ENCODE data around the gene GALNTL6.

GALNTL6 gene

GRCh38 chr4:173057901-173058300 is 1244.7 kb downstream of the GALNTL6 start:
- H3K9me3 ChIP-seq (ENCODE audit: insufficient read depth, low read depth, low read length) = no peaks in the 10 kb centered on the region
- no peak overlapping the region for H2AFZ ChIP-seq (ENCODE audit: low read length)
- H3K4me1 ChIP-seq (ENCODE audit: insufficient read depth, low read length, poor library complexity, severe bottlenecking) = no peaks in the 10 kb centered on the region
- no peak overlapping the region for H3K4me2 ChIP-seq (ENCODE audit: low read depth, low read length, poor library complexity, severe bottlenecking)
- H3K9ac ChIP-seq (ENCODE audit: low read depth, low read length, poor library complexity, severe bottlenecking) = no peak overlapping the region
- no peaks in the 10 kb centered on the region for H4K20me1 ChIP-seq (ENCODE audit: insufficient read depth, low read length, poor library complexity, severe bottlenecking)
- no peaks in the 10 kb centered on the region for H3K9me2 ChIP-seq (replicated peaks; ENCODE audit: low read depth, low read length)
- no peak overlapping the region for H3K4me3 ChIP-seq (ENCODE audit: low read length, poor library complexity, severe bottlenecking)
- no peaks in the 10 kb centered on the region for H3K27me3 ChIP-seq (ENCODE audit: insufficient read depth, low read length, poor library complexity, severe bottlenecking)
- TF ChIP-seq EZH2phosphoT487 (IDR thresholded peaks at IDR 0.05; ENCODE audit: borderline replicate concordance) = no peak
- TF ChIP-seq, protein P1, sequence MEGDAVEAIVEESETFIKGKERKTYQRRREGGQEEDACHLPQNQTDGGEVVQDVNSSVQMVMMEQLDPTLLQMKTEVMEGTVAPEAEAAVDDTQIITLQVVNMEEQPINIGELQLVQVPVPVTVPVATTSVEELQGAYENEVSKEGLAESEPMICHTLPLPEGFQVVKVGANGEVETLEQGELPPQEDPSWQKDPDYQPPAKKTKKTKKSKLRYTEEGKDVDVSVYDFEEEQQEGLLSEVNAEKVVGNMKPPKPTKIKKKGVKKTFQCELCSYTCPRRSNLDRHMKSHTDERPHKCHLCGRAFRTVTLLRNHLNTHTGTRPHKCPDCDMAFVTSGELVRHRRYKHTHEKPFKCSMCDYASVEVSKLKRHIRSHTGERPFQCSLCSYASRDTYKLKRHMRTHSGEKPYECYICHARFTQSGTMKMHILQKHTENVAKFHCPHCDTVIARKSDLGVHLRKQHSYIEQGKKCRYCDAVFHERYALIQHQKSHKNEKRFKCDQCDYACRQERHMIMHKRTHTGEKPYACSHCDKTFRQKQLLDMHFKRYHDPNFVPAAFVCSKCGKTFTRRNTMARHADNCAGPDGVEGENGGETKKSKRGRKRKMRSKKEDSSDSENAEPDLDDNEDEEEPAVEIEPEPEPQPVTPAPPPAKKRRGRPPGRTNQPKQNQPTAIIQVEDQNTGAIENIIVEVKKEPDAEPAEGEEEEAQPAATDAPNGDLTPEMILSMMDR (conservative IDR thresholded peaks at IDR 0.05; ENCODE audit: low read length) = no peak
- no peaks in the 10 kb centered on the region for H3K79me2 ChIP-seq (ENCODE audit: insufficient read depth, low read length)
- no peaks in the 10 kb centered on the region for H3F3A ChIP-seq (ENCODE audit: low read depth)
- H3K36me3 ChIP-seq (ENCODE audit: insufficient read depth, low read length) = no peaks in the 10 kb centered on the region

DNA sequence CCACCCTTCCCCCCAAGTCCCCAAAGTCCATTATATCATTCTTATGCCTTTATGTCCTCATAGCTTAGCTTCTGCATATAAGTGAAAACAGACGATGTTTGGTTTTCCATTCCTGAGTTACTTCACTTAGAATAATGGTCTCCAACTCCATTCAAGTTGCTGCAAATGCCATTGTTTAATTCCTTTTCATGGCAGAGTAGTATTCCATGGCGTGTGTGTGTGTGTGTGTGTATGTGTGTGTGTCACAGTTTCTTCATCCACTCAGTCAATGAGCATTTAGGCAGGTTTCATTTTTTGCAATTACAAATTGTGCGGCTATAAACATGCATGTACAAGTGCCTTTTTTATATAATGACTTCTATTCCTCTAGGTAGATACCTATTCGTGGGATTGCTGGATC is 1248.0 kb downstream of the GALNTL6 start:
- Histone ChIP-seq H3K4me1 (ENCODE audit: insufficient read depth, low read length, poor library complexity, severe bottlenecking) (no peaks in the 10 kb centered on the region), H3K9me2 (replicated peaks; ENCODE audit: low read depth, low read length) (no peaks in the 10 kb centered on the region), H4K20me1 (ENCODE audit: insufficient read depth, low read length, poor library complexity, severe bottlenecking) (no peaks in the 10 kb centered on the region), H3K36me3 (ENCODE audit: insufficient read depth, low read length) (no peaks in the 10 kb centered on the region), H3K9me3 (ENCODE audit: insufficient read depth, low read depth, low read length) (no peaks in the 10 kb centered on the region), H2AFZ (ENCODE audit: low read length) (no peak overlapping the region), H3K4me2 (ENCODE audit: low read depth, low read length, poor library complexity, severe bottlenecking) (no peak overlapping the region), H3K27me3 (ENCODE audit: insufficient read depth, low read length, poor library complexity, severe bottlenecking) (no peaks in the 10 kb centered on the region), H3K79me2 (ENCODE audit: insufficient read depth, low read length) (no peaks in the 10 kb centered on the region), H3K4me3 (ENCODE audit: low read length, poor library complexity, severe bottlenecking) (no peak overlapping the region), H3F3A (ENCODE audit: low read depth) (no peaks in the 10 kb centered on the region), H3K9ac (ENCODE audit: low read depth, low read length, poor library complexity, severe bottlenecking) (no peak overlapping the region)
- TF ChIP-seq, protein P1 (conservative IDR thresholded peaks at IDR 0.05; ENCODE audit: low read length) = no peak
- no peak for TF ChIP-seq EZH2phosphoT487 (IDR thresholded peaks at IDR 0.05; ENCODE audit: borderline replicate concordance)

GRCh38 chr4:173073939-173074500 is 1260.8 kb downstream of the GALNTL6 start:
- TF ChIP-seq EZH2phosphoT487 (IDR thresholded peaks at IDR 0.05; ENCODE audit: borderline replicate concordance) = no peak
- TF ChIP-seq, protein P1 (conservative IDR thresholded peaks at IDR 0.05; ENCODE audit: low read length) = no peak
- Histone ChIP-seq H3K4me2 (ENCODE audit: low read depth, low read length, poor library complexity, severe bottlenecking) (no peak overlapping the region), H2AFZ (ENCODE audit: low read length) (no peak overlapping the region), H3K9me3 (ENCODE audit: insufficient read depth, low read depth, low read length) (peaks cover 6% of the 10 kb centered on the region; the same call in 1 of the 2 replicates), H3F3A (ENCODE audit: low read depth) (no peaks in the 10 kb centered on the region), H3K9me2 (replicated peaks; ENCODE audit: low read depth, low read length) (no peaks in the 10 kb centered on the region), H3K79me2 (ENCODE audit: insufficient read depth, low read length) (no peaks in the 10 kb centered on the region), H4K20me1 (ENCODE audit: insufficient read depth, low read length, poor library complexity, severe bottlenecking) (no peaks in the 10 kb centered on the region), H3K4me1 (ENCODE audit: insufficient read depth, low read length, poor library complexity, severe bottlenecking) (no peaks in the 10 kb centered on the region), H3K27me3 (ENCODE audit: insufficient read depth, low read length, poor library complexity, severe bottlenecking) (no peaks in the 10 kb centered on the region), H3K36me3 (ENCODE audit: insufficient read depth, low read length) (no peaks in the 10 kb centered on the region), H3K9ac (ENCODE audit: low read depth, low read length, poor library complexity, severe bottlenecking) (no peak overlapping the region), H3K4me3 (ENCODE audit: low read length, poor library complexity, severe bottlenecking) (no peak overlapping the region)
